Measurements from ENCODE around the gene VAV3. TPM values are rescaled to one million over a fixed set of nuclear protein-coding genes. Genes with fewer than 3 reads are reported as not detected.
"Not testable (repeated sequence)": the region's sequence is repeated elsewhere in the genome, so short reads cannot be mapped to it uniquely, and the experiment has no call there.

VAV3 gene
- total RNA-seq, 1 donor from 2014 or later = 2.9 TPM

DNA sequence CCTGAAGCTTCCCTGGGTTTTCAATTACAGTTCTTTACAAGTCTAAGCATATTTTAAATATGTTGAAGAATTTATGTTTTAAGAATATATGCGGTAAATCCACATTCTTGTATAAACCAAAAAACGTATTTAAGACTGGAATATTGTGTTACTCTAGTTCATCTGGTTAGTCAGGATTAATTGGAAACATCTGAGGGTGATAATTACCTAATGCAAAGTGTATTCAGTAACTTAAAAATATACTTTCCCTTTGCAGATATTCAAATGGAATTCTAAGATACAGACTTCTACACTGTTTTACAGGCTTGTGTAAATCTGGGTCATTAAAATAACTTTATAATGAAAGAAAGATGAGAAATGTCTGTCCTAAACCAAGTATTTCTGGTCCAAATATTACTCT is 302.0 kb downstream of the VAV3 start:
- Mint-ChIP-seq H3K36me3 (ENCODE audit: low read depth) (peaks cover 2% of the 10 kb centered on the region), H3K9me3 (no peaks in the 10 kb centered on the region), H3K27ac (ENCODE audit: unreplicated experiment) (no peak overlapping the region), H3K27me3 (ENCODE audit: low read depth) (no peaks in the 10 kb centered on the region), H3K4me1 (peaks cover 4% of the 10 kb centered on the region), H3K4me3 (no peak overlapping the region)
- DNase-seq (ENCODE audit: low read depth, low spot score) = no peak
- TF ChIP-seq, protein P1, sequence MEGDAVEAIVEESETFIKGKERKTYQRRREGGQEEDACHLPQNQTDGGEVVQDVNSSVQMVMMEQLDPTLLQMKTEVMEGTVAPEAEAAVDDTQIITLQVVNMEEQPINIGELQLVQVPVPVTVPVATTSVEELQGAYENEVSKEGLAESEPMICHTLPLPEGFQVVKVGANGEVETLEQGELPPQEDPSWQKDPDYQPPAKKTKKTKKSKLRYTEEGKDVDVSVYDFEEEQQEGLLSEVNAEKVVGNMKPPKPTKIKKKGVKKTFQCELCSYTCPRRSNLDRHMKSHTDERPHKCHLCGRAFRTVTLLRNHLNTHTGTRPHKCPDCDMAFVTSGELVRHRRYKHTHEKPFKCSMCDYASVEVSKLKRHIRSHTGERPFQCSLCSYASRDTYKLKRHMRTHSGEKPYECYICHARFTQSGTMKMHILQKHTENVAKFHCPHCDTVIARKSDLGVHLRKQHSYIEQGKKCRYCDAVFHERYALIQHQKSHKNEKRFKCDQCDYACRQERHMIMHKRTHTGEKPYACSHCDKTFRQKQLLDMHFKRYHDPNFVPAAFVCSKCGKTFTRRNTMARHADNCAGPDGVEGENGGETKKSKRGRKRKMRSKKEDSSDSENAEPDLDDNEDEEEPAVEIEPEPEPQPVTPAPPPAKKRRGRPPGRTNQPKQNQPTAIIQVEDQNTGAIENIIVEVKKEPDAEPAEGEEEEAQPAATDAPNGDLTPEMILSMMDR (conservative IDR thresholded peaks at IDR 0.05) = no peak

DNA sequence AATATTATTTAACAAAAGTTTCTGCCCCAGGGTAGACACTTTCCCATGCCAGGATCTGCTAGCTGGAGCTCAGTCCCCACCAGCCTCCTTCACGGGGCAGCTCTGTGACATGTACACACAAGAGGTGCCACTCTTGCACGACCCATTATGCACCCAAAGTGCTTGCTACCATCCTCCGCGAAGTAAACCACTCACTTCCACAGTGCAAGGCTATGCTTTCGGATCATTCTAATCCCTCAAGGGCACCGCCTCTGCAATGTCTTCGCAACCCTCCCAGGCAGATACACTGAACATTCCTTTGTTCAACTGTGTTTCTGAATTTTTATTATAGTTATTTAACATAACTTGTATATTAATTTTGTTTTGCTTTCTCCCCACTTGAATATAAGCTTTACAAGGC is 303.8 kb downstream of the VAV3 start:
- peaks cover 2% of the 10 kb centered on the region for H3K36me3 Mint-ChIP-seq (ENCODE audit: low read depth)
- H3K4me3 Mint-ChIP-seq = no peak overlapping the region
- H3K27ac Mint-ChIP-seq (ENCODE audit: unreplicated experiment) = no peak overlapping the region
- peaks cover 4% of the 10 kb centered on the region for H3K4me1 Mint-ChIP-seq
- TF ChIP-seq, protein P1 (conservative IDR thresholded peaks at IDR 0.05) = no peak
- H3K27me3 Mint-ChIP-seq (ENCODE audit: low read depth) = no peaks in the 10 kb centered on the region
- H3K9me3 Mint-ChIP-seq = no peaks in the 10 kb centered on the region
- no peak for DNase-seq (ENCODE audit: low read depth, low spot score)

DNA sequence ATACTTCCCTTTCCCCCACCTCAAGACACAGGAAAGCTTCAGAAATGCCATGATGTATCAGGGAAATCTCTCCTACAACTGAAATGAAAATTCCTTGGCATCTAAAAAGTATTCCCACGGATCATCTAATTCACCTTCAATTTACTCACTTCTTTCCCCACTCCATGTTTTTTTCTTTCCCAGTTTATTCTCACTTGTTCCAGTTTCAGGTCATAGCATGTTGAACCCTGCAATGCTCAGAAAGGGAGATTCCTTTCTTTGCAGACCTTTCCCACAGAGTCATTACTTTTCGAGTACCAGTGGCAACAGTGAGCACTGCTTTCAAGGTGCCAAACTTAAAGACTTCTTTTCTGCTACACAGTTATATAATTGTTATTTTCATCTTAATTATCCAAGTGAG is 305.0 kb downstream of the VAV3 start:
- H3K27ac Mint-ChIP-seq (ENCODE audit: unreplicated experiment) = peak overlapping the region; percentile 95
- H3K4me1 Mint-ChIP-seq = peaks cover 3% of the 10 kb centered on the region
- H3K36me3 Mint-ChIP-seq (ENCODE audit: low read depth) = peaks cover 2% of the 10 kb centered on the region
- H3K4me3 Mint-ChIP-seq = no peak overlapping the region
- no peak for DNase-seq (ENCODE audit: low read depth, low spot score)
- H3K9me3 Mint-ChIP-seq = no peaks in the 10 kb centered on the region
- no peaks in the 10 kb centered on the region for H3K27me3 Mint-ChIP-seq (ENCODE audit: low read depth)
- TF ChIP-seq, protein P1 (conservative IDR thresholded peaks at IDR 0.05) = no peak

DNA sequence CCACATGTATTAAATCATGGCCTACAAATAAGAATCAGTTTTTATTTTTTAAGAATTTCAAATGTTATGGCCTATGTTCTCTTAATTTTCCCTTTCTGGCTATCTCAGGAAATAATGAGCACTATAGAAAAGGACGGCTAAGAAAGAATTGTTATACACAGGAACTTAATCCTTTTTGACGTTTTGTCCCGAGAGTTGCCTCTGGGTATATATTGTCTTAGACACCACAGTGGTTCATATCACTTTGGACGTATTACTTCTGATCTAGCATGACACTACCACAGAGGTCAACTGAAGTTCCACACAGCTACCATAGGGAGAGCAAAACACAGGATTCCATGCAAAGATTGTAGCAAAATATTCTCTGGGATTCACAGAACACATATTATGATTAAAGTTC is 307.6 kb downstream of the VAV3 start:
- no peaks in the 10 kb centered on the region for H3K27me3 Mint-ChIP-seq (ENCODE audit: low read depth)

DNA sequence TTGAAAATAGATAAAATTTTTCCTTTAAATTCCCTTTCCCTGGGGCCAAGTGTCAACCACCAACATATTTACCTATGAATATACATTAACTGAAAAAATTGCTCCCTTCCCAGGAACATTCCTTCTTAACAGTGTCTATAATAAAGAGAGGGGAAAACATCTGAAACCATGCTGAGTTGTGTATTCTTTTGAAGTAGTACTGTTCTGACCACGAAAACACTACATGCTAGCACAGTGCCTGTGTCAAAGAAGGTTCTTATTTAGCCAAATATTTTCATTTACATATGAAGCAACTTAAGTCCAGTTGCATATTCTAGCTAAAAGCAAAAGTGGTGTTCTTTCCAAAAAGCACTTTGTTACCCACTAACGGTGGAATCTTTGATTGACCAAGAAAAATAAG is 311.2 kb downstream of the VAV3 start:
- TF ChIP-seq, protein P1 (conservative IDR thresholded peaks at IDR 0.05) = no peak

More for the DNA sequence above, 307.6 kb downstream of the VAV3 start:
- H3K9me3 Mint-ChIP-seq = no peaks in the 10 kb centered on the region
- H3K4me3 Mint-ChIP-seq = no peak overlapping the region
- no peak overlapping the region for H3K27ac Mint-ChIP-seq (ENCODE audit: unreplicated experiment)
- peaks cover 2% of the 10 kb centered on the region for H3K36me3 Mint-ChIP-seq (ENCODE audit: low read depth)
- no peaks in the 10 kb centered on the region for H3K4me1 Mint-ChIP-seq
- DNase-seq (ENCODE audit: low read depth, low spot score) = no peak
- TF ChIP-seq, protein P1 (conservative IDR thresholded peaks at IDR 0.05) = no peak

DNA sequence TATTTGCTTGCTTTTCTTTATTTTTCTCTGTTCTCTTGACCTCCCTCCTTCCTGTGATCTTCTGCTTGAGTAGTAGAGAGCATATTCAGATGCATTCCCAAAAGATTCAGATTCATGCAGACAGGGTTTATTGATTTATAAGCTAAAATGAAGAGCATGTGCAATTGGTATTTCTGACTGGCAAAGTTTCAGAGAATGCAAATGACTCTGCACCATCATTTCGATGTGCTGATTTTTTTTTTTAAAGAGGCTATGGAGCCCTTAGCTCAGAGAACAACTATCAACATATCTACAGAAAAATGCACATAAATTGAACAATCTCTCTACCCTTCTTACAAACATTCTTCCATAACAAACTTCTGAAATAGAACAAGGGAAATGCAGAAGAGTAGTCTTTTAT is 312.0 kb downstream of the VAV3 start:
- Mint-ChIP-seq H3K4me3 (no peak overlapping the region), H3K27ac (ENCODE audit: unreplicated experiment) (no peak overlapping the region), H3K9me3 (peaks cover 3% of the 10 kb centered on the region), H3K4me1 (no peaks in the 10 kb centered on the region), H3K36me3 (ENCODE audit: low read depth) (no peaks in the 10 kb centered on the region), H3K27me3 (ENCODE audit: low read depth) (no peaks in the 10 kb centered on the region)
- no peak for DNase-seq (ENCODE audit: low read depth, low spot score)
- TF ChIP-seq, protein P1 (conservative IDR thresholded peaks at IDR 0.05) = no peak

More for the DNA sequence above, 311.2 kb downstream of the VAV3 start:
- Mint-ChIP-seq H3K4me1 (no peaks in the 10 kb centered on the region), H3K27me3 (ENCODE audit: low read depth) (no peaks in the 10 kb centered on the region), H3K27ac (ENCODE audit: unreplicated experiment) (no peak overlapping the region), H3K4me3 (no peak overlapping the region), H3K36me3 (ENCODE audit: low read depth) (no peaks in the 10 kb centered on the region), H3K9me3 (peaks cover 3% of the 10 kb centered on the region)
- no peak for DNase-seq (ENCODE audit: low read depth, low spot score)

DNA sequence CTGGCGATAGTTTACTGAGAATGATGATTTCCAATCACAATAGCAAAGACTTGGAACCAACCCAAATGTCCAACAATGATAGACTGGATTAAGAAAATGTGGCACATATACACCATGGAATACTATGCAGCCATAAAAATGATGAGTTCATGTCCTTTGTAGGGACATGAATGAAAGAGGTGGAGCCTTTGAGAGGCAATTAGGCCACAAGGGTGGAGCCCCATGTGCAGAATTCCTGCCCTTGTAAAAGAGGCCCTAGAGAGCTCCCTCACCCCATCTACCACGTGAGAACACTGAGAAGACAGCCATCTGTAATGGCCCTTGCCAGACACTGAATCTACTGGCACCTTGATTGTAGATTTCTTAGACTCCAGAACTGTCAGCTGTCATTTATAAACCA is 314.2 kb downstream of the VAV3 start:
- H3K4me3 Mint-ChIP-seq; H3K36me3 Mint-ChIP-seq (ENCODE audit: low read depth); H3K27ac Mint-ChIP-seq (ENCODE audit: unreplicated experiment); H3K27me3 Mint-ChIP-seq (ENCODE audit: low read depth); H3K4me1 Mint-ChIP-seq; DNase-seq (ENCODE audit: low read depth, low spot score); H3K9me3 Mint-ChIP-seq: not testable (repeated sequence)
